ENCODE measurements around the gene RPTOR. TPM values are rescaled to one million over a fixed set of nuclear protein-coding genes. Genes with fewer than 3 reads are reported as not detected.

RPTOR gene
- total RNA-seq, 1 donor from 2014 or later: 35.7 TPM

DNA sequence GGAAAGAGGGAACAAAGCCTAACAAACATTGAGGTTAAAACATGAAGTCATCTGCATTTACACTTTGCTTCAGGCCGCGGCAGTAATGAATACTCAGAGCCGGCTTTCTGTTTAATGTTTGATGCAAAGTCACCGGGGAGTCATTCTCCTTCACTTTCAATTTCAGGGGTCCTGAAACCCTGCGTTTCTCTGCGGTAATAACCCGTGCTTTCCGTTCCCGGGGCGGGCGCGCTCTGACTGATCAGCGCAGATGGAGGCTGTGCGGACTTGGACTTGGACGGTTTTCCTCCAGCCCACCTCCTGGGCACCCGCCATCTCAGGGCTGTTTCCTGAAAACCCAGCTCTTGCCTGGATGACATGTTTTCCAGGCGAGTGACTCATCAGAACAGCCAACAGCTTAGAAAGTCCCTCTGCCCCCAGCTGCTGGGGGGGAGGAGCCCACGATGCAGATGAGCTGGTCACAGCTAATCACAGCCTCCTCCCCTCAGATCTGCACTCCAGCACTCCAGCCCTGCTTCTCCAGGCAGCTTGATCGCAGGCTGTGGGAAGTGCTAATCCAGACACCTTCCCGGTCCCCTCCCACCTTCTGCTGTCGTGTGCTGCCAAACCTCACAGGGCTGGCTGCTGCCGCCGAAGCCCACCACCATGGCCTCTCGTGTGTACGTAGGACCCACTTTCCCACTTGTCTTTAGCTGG, 288.4 kb downstream of the RPTOR start:
- intact Hi-C loops (cut with DNase I): no loop called here
- ATAC-seq (peak; percentile 97), DNase-seq (ENCODE audit: low spot score) (peak; percentile 85)

DNA sequence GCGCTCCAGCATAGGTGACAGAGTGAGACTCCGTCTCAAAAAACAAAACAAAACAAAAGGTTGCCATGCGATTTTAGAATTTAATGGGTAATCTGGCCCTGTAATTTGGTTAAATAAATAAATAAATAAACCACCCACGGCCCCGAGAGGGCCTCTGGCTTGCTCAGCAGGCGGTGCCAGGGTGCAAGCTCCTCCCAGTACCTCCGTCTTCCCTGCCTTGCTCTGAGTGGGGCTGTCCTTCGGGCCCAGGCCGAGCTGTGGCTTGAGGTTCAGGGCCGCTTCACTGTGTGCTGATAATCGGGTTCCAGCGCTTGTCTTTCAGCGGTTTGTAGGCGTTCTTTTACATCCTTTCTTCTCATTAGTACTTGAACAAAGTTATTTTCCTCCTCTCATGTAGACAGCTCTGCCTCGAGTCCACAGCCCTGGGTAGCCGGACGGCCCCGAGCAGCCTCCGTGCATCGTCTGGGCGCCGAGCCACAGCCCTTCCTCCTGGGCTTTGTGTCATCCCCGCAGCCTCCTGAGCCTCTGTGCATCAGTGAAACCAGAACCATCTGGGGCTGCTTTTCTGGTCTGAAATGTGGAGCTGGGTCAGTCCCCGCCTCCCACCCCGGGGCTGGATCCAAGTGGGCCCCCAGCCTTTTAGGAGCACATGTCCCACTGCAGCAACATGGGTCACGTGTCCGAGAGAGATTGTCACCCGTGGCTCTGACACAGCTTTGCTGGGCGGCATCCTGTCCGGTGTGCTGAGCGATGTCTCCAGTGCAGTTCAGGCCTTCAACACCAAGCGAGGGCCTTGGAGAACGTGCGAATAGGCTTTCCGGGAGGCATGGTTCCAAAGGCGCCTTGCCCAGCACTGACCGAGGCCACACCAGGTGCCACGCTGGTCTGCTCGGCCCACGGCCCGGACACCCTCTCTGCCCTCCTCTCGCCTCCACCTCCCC, 289.6 kb downstream of the RPTOR start:
- peak; percentile 83 for DNase-seq (ENCODE audit: low spot score)
- peak; percentile 80 for ATAC-seq
- intact Hi-C loops (cut with DNase I): no loop called here

DNA sequence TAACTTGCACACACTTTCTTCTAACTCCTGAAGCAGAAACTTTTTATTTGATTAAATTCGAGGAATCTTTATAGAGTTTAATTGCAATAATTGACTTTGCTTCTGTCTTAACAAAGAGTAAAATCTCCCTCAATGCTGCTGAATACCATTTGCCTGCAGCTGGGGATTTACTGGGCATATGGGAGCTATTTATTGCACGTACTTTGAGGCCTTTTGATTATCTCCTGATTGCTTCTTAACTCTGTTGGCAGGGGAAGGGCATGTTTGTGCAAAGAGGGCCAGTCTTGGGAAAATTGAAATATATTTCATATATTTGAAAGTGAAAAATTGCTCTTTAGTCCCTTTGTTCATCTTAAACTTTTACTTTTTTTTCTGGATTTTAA, 290.2 kb downstream of the RPTOR start:
- intact Hi-C loops (cut with DNase I): no loop called here
- DNase-seq (ENCODE audit: low spot score) (no peak), ATAC-seq (no peak)

DNA sequence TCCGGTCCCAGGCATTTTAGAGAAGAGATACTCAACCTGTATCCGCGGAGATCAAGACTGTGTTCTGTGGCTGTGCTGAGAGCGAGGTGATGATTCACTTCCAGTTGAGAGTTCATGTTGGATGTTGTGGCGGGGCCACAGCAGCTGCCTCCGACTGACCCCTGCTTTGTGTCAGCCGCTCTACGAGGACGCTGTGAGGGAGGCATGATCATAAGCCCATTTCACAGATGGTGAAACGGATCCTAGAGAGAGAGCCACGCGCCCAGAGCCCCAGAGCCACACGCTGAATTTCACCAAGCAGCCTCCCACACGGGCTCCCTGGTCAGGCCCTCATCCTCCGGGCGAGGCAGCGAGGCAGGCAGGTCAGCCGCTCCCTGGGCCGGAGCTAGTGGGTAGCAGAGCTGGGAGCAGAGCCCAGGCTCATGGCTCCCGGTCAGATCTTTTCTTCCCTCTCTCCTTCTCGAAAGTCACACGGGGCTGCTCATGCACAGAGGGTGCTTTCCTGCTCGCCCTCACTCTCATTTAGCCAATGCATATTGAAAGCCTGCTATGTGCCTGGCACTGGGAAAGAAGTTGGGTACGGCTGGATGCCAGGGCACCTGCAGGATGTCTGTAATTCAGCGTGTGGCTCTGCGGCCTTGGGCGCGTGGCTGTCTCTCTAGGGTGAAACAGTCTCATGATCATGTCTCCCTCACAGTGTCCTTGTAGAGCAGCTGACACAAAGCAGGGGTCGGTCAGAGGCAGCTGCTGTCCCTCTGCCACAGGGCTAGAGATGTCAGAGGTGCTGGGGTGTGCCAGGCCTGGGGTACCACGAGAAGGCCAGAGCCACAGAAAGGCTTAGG, 291.4 kb downstream of the RPTOR start:
- intact Hi-C loops (cut with DNase I): no loop called here
- DNase-seq (ENCODE audit: low spot score): no peak
- ATAC-seq: no peak

DNA sequence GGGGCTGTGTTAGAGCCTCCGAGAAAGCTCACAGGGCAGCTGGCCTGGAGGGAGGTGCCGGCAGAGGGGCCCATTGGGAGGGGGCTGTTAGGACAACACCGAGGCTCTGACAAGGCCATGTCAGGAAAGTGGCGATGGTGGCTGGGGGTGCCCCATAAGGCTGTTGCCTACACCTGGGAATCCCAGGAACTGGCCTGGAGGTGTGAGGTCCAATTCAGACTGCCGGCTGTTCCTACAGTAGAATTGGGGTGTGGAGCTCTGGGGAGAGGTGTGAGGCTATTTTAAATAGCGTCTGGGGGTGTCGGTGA, 292.0 kb downstream of the RPTOR start:
- intact Hi-C loops (cut with DNase I): no loop called here
- no peak for DNase-seq (ENCODE audit: low spot score)

DNA sequence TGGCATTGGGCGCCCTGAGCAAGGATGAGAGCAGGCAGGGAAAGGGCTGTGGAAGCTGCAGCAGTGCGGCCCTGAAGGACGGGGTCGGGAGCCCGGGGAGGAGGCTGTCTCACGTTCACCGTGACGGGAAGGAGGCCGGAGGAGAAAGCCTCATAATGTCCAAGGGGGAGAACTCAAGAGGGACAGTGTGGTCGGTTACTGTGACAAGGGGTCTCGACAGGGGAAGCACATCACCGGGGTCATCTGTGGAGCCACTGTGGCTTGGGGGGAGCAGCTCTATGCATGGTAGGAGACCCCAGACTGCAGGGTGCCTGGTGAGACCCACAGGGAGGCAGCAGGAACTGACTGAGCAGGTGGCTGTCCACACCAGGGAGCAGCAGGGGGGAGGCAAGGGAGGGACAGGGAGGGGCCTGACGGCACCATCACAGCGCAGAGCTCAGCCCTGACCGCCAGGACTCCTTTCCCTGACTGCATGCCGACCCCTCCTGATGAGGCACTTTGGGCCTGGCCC, 292.4 kb downstream of the RPTOR start:
- no peak for DNase-seq (ENCODE audit: low spot score)
- no peak for ATAC-seq
- intact Hi-C loops (cut with DNase I): no loop called here

More for the DNA sequence above, 292.0 kb downstream of the RPTOR start:
- no peak for ATAC-seq

DNA sequence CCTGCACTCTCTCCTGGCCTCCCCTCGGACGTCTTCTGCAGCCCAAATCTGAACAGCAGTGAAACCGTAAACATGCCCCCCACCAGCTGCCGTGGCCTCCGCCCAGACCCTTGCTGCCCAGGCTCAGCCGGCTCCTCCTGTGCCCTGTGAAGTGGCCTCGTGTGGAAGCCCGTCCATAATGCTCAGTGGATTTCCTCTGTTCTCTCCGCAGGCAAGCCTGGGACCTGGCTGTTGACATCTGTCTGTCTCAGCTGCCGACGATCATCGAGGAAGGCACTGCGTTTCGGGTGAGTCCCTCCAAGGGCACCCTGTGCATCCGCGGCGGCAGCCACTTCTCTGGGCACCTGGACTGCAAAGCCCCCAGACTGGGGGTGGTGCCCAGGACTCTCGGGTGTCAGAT, 293.1 kb downstream of the RPTOR start:
- DNase-seq (ENCODE audit: low spot score): no peak
- ATAC-seq: no peak
- intact Hi-C loops (cut with DNase I): no loop called here

DNA sequence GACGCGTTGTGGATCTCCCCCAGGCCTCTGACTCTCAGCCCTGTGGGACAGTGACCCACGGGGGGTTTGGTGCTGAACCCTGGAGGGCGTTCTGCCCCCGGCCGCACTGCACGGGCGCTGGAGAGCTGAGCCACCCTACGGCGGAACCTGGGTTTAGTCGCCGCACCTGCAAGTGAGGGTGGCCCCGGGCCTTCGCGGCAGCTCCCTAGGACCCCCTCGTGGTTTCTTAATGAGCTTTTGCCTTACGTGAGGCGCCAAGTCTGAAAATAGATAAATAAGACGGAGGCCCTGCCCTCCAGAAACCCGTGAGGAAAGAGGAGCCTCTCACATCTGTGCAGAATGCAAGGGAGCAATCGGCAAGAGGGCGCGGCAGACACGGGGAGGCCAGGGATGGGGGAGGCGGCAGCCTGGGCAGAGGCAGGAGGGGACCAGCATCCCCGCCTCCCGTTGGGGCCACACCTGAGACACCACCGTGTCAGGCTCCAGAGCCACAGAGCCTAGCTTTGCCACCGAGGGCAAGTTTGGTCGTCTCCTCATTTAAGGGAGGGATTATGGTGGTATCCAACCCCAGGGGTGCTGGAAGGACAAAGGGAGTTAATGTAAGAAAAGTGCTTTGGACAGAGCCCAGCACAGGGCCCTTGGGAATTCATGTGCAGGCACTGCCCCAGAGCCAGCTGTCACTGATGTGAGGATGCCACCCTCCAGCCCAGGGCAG, 293.8 kb downstream of the RPTOR start:
- DNase-seq (ENCODE audit: low spot score): no peak
- intact Hi-C loops (cut with DNase I): no loop called here
- ATAC-seq: no peak

DNA sequence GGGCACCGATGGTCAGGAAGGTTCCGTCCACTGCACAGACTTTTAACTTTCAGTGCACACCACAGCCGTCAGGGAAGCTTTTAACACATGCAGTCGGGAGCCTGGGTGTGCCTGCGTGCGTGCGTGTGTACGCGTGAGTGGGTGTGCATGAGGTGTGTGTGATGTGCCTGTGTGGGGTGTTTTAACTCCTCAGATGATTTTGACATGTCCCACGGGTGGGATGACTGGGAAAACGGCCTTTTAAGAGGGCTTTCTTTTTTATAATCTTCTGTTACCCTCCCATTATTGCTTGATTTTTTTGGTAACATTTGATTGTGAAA, 294.3 kb downstream of the RPTOR start:
- ATAC-seq: no peak
- no peak for DNase-seq (ENCODE audit: low spot score)
- intact Hi-C loops (cut with DNase I): no loop called here

DNA sequence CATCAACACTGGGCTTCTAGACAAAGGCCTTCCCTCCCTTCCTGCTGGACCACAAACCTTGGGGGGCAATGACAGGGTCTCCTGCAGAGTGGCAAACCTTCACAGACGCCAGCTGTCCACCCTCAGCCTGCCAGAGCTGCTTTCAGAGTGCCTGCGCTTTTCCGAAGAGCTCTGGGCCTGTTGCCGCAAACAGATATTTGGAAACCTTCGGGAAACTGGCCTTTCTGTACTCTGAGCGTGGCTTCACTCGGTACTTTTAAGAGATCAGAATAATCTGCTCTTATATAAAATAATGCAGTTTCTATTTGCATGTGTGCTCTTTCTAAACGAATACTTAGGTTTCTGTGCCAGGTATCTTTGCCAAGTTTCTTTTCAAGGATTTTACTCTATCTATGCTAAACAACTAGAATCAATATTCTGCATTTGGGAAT, 294.9 kb downstream of the RPTOR start:
- DNase-seq (ENCODE audit: low spot score): no peak
- intact Hi-C loops (cut with DNase I): no loop called here
- no peak for ATAC-seq

DNA sequence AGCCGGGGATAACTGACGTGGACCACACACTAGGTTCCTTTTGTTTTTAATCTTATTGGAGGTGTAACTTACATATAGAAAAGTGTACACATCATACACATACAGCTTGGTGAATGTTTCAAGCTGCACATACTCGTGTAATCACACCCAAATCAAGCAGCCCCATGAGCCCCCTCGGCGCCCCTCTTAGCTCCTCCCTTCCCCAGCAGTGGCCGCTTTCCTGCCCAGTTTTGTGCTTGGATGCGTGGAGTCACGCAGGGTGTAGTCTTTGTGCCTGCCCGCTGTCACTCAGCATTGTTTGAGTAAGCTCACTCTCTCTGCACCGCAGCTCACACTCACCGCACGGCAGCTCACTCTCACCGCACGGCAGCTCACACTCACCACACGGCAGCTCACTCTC, 295.3 kb downstream of the RPTOR start:
- DNase-seq (ENCODE audit: low spot score) (no peak), ATAC-seq (no peak)
- intact Hi-C loops (cut with DNase I): no loop called here

DNA sequence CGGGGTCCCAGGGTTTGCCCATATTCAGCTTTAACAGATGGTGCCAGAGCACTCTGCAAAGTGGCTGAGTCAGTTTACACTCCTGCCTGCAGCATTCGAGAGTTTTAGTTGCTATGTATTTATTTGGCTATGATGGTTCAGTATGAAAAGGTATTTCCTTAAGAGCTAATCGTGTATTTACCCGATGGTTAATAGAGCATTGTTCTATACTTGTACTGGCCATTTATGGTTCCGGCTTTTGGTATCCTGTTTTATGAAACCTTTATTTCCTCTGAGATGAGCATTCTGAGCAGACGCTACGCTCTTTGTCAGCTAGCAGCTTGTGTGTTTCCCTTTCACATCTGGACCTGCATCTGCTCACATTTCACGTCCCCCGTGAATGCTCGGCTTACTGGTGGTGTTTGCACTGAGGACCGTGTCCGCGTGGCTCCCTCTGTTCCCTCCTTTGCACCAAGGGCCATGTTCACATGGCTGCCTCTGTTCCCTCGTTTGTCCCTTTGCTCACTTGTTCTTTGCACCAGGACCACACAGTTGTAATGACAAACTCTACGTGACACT, 297.9 kb downstream of the RPTOR start:
- DNase-seq (ENCODE audit: low spot score) (no peak), ATAC-seq (no peak)
- intact Hi-C loops (cut with DNase I): no loop called here

DNA sequence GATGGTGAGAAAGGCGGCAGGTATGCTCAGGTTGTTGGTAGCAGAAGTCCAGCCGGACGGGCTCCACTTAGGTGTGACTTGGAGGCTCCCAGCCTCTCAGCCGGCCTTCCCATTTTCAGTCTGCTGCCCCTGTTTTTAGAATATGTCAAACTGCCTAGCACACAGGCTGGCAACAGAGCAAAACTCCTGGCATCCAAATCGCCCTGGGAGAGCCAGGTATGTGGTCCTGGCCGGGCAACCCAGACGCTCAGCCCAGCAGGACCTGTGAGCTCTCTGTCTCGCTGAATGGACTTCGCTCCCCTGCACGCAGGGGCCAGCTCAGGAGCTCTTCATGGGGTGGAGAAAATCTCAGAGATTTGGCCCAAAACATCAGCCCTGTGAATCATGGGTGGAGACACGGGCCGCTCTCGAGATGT, 299.1 kb downstream of the RPTOR start:
- no peak for DNase-seq (ENCODE audit: low spot score)
- intact Hi-C loops (cut with DNase I): no loop called here

DNA sequence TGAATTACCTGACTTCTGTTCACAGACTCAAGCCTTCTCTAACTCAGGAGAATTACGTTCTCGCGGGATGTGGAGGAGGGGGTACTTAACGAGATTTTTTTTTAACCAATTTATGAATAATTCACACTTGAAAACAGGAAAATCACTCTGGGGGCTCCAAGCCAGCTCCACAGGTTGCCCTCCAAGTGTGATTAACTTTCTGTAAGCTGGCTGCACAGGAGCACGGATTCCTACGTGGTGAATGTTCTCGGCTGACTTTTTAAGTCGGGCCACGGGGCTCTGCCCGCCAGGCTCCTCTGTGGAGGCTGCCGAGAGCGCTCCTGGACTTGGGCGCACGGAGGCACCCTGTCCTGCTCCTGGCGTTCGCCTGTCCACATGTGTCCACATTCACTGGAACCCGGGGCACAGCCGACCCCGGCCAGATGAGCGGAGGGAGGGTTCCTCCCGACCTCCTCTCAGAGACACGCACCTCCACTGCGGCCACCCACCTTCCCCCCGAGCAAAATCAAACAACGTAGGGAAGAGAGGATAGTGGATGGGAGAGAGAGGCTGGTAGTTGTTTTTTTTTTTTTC, 299.9 kb downstream of the RPTOR start:
- no peak for ATAC-seq
- DNase-seq (ENCODE audit: low spot score): no peak
- intact Hi-C loops (cut with DNase I): no loop called here

More for the DNA sequence above, 299.1 kb downstream of the RPTOR start:
- no peak for ATAC-seq

DNA sequence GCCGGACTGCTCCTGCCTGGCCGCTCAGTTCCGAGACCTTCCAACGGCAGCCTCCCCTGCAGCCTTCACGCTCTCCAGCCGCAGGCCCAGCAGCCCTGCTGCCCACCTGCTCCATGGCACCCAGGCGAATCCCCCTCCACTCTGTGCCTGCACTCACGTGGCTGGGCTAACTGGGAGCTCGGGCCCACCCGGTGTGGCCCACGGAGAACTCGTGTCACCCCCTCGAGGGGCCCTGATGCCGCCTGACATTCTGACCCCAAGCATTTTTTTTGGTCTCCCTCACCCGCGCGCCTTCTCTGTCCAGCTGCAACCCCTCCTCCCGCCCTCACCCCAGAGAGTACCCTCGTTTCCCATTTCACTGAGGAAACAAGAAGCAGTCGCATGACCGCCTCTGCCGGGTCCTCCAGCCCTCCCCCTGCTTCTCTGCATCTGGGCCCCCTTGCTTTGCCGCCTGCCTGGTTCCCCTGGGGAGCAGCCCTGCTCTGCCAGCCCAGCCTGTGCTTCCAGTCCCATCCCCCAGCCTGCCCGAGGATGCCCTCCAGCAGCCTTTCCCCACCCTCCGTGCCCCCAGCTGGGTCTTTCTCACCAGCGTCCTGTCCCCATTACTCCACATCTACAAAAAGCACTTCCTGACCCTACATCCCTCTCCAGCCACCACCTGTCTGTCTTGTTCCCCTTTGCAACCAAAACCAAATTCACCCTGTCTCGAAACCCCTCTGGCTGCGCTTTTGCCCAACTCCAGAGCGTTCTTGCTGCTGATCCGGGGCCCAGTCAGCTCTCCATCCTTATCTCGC, 300.6 kb downstream of the RPTOR start:
- no peak for ATAC-seq
- DNase-seq (ENCODE audit: low spot score): peak; percentile 41

DNA sequence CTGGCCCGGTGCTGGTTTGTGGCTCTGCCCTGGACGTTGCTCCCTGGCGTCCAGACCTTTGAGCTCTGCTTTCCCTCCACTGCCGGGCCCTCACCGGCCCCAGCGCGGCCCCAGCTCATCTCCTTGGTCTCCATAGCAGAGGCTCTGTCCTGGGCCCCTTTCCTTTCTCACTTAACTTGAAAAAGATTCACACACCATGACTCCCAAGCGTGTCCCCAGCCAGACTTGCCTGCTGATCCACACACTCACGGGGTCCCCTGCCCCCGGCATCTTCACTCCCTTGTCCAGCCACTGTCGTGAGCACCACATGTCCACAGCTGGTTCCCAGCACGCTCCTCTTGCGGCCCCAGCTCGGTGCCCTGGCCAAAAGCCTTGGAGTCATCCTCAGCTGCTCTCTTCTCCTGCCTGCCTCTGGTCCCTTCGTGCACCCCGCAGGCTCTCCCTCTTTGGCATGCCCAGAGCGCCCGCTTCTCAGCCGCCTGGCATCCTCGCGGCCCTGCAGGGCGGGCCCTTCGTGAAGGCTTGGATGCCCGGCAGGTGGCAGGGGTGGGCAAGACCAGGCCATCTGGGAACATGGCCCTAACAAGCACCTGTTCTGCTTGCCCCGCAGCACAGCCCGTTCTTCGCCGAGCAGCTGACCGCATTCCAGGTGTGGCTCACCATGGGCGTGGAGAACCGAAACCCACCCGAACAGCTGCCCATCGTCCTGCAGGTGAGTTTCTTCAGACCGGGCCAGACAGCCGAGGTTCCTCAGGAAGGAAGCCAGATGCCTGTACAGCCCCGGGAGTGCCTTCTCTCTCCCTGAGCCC, 301.4 kb downstream of the RPTOR start:
- DNase-seq (ENCODE audit: low spot score) (no peak), ATAC-seq (no peak)
- intact Hi-C loops (cut with DNase I): no loop called here

More for the DNA sequence above, 300.6 kb downstream of the RPTOR start:
- intact Hi-C loops (cut with DNase I): no loop called here

DNA sequence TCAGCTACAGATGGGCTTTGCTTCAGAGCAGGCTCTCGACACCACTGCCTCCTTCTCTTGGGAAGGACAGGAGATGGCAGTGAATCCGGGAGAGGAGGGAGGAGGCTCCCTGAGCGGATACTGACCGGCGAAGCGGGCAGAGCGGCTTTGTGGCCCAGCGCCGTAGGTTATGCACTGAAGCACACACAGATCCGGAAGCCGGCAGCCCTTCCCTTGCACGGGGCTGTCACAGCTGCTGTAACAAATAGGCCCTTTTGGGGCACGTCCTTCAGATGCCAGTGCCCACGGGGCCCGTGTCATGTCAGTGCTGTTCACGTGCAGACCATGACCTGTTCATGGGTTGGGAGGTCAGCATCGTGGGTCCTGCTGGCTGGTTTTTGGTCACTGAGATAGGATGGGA, 302.3 kb downstream of the RPTOR start:
- no peak for ATAC-seq
- intact Hi-C loops (cut with DNase I): no loop called here
- DNase-seq (ENCODE audit: low spot score): no peak

Measured in sciatic nerve (tissue), 2 donors.